CD4-positive, alpha-beta T cell treated with Interleukin-17A for 1 hour (primary cell): Measurements from ENCODE around the gene ZNF835.

Experiments
- DNase-seq: peaks from one replicate; pipeline ENCODE4 v3.0.0-alpha.2; 2020

The ZNF835 gene

DNA sequence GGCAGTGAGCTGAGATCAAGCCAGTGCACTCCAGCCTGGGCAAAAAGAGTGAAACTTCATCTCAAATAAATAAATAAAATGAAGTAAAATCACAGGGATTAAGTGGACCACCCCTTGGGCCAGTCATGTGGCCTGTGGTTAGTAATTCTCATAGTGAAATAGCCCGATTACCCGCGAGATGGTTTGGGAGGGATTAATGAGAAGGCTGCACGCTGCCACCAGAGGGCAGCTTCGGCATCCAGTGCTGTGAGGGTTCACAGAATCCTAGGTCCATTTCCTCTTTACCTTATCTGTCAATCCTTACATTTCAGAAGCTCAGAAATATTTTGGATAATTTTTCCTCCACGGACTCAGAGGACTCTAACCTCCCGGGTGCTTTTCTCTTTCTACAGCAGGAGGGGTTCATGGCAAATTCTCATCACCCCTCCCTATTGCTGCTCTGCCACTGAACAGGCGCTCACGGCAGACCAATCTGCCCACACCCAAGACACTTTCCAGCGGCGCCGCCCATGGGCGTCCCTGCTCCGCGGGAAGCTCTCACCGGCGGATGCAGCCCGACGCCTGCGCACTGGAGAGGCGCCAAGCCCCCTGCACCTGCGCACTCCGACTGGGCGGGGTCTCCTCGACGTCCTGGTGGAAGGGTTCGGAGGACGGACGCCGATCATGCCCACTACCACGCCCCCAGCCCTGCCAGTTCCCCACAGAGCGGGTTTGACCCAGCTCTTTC lies 11.0 kb downstream of the ZNF835 start:
- no peak for DNase-seq

DNA sequence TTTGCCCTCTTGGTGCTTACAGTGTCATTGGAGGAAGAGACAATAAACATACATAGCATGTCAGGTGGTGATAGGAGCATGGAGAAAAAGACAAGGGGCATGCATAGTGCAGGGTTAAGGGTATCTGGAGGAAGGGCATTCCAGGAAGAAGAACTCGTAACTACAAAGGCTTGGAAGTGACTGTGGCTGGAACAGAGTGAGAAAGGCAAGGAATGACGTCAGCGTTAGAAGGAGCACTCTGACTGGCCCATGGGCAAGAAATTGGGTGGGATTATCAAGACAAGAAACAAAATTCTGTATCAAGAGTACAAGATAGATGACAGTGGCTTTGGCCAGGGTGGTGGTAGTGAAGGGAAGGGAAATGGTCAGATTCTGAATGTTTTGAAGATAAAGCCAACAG lies 17.4 kb downstream of the ZNF835 start:
- DNase-seq = no peak

DNA sequence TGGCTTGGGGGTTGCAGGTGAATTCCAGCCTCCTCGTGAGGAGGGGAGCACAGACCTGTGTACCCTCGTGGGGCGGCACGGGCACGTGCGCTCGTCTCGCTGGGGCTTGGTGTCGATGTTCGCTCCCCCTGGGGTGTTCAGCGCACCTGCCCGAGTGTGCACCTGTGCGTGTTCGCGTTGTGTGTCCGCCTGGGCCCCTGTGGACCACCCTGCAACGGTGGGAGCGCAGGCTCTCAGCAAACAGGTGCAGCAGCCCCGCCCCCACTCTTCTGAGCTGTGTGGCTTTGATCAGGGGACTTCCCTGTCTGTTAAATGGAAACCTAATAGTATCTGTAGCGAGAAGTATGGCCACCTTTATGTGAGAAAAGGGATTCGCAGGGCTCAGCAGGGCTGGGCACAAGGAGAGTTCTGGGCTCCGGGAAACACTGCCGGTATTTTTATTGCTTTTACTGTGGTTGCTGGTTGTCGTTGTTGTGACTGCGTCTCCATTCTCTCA lies 28.0 kb downstream of the ZNF835 start:
- no peak for DNase-seq

DNA sequence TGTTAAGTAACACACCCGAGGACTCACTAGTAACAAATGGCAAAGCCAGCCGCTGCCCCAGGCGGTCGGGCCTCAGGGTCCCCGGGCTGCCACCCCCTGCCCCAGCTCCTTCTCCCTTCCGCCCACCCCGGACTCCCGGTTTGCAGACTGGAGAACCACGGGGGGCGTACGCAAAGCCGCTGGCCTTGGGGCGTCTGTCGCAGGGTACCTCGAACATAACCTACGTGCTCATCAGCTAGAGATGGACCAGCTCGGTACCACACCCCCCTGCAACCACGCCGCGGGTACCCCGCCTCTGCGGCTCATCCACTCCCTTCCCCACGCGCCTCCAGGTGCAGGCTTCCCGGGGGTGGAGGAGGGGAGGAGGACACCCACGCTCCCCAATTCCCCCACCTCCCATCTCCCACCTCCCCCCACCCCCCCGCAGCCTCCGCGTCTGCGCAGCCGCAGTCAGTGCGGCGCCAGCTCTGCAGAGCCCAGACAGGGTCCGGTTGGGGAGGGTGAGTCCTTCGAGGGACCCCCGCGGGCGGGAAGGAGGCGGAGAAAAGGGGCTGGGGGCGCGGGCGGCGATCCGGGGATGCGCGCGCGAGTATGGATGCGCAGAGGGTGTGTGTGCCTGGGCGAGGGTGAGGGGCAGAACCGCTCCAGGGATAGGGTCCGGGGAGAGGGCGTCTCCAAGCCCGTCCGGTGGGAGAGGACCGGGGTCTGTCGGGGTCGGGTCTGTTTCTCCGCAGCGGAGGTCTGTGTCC lies 28.7 kb downstream of the ZNF835 start, which contains the start of gene SMIM17:
Gene SMIM17, plus strand, starts transcription at position 449 of the 749 bp plus-strand sequence. CDS start 2,509 bp downstream, outside the sequence.
- DNase-seq = no peak

DNA sequence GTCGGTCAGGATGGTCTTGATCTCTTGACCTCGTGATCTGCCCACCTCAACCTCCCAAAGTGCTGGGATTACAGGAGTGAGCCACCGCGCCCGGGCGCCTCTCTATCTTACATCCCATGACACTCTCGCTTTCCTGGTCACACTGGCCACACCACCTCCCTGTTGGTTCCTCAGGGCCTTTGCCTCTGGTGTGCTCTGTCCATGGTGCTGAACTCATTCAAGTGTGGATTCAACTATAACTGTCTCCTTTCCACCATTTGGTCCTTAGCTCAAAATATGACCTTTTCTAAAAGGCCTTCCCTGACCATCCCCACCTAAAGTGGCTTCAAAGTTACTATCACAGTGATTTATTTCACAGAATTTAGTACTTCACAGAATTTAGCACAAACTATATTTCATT lies 32.3 kb downstream of the ZNF835 start:
- no peak for DNase-seq

DNA sequence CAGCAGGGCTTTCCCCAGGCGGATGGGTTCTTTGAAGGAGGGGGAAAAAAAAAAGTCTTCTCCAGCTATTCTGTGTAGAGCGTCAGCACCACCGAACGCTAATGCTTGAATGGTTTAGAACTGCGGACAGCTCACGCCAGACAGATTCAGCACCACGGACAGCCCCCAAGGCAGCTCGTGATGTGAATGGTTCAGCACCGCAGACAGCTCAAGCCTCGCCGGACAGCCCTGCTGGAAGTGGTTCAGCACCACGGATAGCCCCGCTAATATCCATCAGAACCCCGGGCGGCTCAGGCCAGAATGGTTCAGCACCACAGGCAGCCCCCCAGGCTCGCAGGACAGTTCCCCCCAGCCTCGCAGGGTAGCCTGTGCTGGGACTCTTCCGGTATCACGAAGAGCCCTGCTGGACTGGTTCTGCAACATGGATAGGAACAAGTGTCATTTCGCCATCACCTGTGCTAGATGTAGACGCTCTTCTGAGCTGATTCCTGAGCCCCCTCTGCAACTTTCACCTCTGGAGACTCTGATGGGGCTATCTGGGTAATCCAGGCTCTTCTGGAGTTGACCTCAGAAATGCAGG lies 33.5 kb downstream of the ZNF835 start:
- DNase-seq = peak; percentile 3

DNA sequence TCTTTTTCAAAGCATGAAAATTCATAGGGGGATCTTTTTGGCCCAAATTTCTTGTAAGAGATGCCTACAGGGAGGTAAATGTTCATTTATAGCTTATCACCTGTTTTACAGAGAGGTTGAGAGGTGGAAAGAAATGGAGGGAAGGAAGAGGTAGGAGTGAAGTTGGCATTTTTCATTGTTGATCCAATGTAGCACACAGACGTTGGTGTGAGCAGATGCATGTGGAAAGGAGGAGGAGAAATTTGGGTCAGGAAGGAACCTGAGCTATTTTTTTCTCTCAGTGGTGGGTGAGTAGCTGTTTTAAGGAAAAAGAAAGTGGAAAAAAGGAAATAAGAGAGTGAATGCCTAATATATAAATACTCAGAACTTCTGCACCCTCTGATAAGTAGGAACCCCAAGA lies 38.5 kb downstream of the ZNF835 start:
- DNase-seq = no peak

DNA sequence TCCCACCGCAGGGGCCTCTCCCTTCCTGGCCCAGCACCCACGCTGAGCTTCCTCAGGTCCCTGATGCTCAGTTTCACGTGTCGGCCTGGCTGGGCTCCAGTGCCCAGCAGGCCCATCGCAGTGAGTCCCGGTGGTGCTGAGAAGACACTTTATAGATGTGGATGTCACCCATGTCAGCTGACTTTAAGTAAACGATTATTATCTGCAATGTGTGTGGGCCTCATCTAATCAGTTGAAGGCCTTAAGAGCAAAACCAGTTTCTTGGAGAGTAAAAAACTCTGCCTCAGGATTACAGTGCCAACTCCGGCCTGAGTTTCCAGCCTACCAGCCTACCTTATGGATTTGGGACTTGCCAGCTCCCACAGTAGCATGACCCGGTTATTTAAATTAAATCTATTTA lies 45.8 kb downstream of the ZNF835 start:
- DNase-seq = no peak

DNA sequence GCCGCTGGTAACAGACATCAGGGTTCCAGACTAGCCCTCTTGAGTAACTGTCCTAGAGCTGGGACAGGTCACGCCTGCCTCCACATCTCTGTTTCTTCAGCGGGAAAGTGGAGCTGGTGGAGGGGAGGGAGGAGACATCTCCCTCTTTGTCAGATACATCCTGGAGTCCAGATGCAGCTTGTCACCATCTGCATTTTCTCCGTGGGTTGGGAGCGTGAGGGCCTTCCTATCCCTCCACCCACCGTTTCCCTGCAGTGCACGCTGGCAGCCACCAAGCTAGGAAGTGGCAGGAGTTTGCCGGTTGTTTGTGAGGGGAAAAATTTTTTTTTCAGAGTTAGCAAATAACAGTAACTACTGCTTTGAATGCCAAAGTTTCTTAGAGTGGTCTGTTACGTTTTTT lies 48.6 kb downstream of the ZNF835 start:
- no peak for DNase-seq

DNA sequence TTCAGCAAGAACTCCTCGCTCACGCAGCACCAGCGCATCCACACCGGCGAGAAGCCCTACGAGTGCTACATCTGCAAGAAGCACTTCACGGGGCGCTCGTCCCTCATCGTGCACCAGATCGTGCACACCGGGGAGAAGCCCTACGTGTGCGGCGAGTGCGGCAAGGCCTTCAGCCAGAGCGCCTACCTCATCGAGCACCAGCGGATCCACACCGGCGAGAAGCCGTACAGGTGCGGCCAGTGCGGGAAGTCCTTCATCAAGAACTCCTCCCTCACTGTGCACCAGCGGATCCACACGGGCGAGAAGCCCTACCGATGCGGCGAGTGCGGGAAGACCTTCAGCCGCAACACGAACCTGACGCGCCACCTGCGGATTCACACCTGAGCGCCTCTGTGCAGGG lies 49.2 kb downstream of the ZNF835 start:
- no peak for DNase-seq

DNA sequence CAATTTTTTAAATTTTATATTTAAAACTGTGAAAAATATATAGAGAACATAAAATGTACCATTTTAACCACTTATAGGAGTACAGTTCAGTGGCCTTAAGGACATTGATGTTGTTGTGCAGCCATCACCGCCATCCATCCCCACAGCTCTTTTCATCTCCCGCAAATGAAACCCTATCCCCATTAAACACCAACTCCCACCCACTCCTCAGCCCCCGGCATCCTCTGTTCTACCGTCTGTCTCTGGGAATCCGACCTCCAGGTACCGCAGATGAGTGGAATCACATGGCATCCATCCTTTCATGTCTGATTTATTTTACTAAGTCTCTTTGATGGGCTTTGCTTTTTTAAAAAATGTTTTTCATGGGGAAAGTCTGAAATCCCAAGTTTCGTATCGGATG lies 52.4 kb downstream of the ZNF835 start:
- no peak for DNase-seq

DNA sequence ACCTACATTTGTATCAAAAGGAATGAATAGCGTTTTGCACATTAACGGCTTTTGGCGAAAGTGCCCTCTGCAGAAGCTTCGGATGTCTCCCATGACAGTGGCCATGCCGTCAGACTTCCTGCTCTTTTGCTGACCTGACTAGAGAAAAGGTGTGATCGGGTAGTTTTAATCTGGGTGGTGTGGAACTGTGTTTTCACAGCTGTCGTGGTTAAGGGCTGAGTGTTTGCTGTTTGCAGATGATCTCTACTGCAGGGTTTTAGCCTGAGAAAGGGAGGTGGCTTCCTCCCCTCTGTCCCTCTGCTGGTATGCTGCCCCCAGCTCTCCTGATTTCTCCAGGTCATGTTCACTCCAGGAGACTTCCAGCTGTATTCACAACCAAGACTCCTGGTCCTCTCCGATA lies 54.0 kb downstream of the ZNF835 start:
- DNase-seq = no peak

DNA sequence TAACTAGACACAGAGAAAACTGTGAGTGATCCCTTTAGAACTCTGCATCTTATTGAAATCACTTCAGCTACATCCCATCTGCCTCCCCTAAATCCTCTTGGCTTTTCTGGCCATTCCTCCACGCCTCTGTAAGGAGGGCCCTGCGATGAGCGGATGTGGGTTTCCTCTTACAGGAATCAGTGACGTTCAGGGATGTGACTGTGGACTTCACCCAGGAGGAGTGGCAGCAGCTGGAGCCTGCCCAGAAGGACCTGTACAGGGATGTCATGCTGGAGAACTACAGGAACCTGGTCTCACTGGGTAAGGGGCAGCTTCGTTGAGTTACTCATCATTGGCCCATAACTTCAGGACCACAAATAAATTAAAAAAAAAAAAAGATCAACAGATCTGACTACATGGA lies 57.9 kb downstream of the ZNF835 start:
- no peak for DNase-seq

DNA sequence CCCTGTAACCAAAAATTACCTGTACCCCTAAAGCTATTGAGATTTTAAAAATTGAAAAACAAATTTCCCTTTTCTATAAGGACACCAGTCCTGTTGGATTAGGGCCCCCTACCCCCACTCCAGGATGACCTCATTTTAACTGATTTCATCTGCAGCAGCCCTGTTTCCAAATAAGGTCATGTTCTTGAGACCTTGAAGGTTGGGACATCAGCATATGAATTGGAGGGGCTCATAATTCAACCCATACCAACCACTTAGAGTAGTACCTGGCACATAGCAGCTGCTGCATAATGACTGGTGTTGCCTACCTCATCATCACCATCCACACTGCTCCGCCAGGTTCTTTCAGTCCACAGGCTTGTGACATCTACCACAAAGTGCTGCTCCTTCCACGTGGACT lies 58.8 kb downstream of the ZNF835 start:
- DNase-seq = no peak
